GM18499 (cell line): ENCODE data around the gene FGF12.
"Not testable (repeated sequence)": the region's sequence is repeated elsewhere in the genome, so short reads cannot be mapped to it uniquely, and the experiment has no call there.

Source experiments
- ATAC-seq: cut with Tn5 transposase; IDR thresholded peaks from one replicate; pipeline ENCODE4 v1.9.1; 2021; ENCODE audit warnings: moderate number of reproducible peaks; ENCODE audit not compliant: insufficient read depth, unreplicated experiment

The FGF12 gene

GRCh38 chr3:192727032-192727847 is at the start of gene FGF12:
FGF12 (minus strand) TSS chr3:192727541.
- ATAC-seq, result no peak

DNA sequence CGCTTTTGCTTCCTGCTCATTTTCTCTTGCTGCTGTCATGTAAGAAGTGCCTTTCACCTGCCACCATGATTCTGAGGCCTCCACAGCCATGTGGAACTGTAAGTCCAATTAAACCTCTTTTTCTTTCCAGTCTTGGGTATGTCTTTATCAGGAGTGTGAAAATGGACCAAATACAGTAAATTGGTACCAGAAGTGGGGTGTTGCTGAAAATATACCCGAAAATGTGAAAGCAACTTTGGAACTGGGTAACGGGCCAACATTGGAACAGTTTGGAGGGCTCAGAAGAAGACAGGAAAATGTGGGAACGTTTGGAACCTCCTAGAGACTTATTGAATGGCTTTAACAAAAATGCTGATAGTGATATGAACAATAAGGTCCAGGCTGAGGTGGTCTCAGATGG is 47.0 kb upstream of the FGF12 start:
- ATAC-seq, result not testable (repeated sequence)

DNA sequence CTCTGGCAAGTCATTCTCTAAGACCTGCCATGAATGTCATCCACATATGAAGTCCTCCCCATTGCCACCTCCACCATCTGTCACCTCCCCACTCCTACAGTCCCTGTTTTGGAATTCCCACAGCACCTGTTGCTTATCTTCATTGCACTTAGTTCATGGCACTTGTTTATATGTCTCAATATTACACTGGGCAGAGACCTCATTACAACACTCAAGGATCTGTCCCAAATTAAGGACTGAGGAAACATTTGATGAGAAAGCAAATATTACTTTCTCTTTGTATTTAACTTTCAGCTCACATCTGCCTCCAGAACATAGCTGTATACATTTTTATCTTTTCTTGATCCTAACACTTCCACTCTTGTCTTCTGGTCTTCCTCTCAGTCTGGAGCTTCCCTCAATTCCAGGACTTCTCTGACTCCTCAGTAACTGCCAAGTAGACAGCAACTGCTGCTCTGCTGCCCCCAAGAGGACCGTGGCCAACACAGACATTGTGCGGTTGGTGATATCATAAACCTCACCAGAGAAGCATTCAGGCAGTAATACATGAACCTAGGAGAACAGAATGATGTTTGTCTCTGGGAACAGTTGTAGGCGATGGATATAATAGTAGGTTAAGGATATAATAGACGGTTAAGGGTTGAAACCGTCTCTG is 45.0 kb upstream of the FGF12 start:
- no peak for ATAC-seq

DNA sequence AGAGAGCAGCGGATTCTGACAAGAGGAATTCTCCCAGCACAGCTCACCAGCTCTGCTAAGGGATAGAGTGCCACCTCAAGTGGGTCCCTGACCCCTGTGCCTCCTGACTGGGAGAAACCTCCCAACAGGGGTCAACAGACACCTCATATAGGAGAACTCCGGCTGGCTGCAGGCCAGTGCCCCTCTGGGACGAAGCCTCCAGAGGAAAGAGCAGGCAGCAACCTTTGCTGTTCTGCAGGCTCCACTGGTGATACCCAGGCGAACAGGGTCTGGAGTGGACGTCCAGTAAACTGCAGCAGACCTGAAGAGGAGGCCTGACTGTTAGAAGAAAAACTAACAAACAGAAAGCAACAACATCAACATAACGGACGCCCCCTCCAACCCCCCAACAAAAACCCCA is 31.3 kb upstream of the FGF12 start:
- ATAC-seq, result no peak

DNA sequence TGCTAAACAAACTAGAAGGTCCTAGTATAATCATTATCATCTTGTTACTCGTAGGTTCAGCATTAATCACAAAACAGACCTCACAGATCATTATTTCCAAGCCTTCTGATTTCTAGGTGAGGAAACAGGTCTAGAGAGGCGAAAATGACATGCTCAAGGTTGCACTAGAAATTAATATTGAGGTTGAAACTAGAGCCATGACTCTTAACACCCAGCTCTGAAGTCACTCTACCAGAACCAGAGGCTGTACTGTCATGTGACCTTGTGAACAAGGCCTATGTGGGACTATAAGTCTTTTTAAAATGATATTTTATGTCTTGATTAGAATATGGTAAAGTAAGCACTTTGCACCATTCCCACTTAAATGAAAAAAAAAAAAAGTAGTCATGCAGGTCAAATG is 23.8 kb upstream of the FGF12 start:
- no peak for ATAC-seq

DNA sequence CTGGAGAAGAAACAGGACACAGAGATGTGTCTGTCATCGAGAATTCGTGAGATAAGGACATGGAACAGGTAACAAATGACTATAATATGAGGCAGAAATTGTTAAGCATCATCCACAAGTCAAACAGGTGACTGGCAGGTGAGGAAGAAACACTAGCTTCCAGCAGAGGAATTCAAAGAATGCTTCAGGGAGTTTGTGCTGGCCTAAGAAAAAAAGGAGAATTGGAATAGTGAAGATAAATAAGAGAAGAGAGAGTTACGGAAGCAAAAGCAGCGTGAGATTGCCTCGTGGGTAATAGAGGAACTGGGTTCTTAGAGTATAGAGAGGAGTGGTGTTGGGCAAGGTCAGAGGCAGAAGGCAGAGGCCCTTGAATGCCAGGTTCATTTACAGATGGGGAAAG is 22.9 kb upstream of the FGF12 start:
- no peak for ATAC-seq

DNA sequence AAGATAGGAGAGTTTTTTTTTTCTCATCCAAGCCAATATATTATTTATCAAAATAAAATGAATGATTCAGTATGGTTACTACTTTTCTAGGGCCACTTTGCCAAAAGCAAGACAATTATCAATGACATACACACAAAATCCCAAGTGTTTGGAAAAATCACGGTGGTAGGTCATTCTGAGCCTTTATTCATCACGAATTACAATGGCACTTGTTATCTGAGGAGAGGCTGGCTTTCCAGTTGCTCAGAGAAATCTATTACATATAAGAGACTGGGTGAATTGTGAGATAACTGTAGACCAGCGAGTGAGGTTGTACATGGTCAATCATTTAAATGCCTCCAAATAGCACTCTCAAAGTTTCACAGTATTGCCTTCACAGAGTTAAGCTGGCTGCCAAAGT is 20.4 kb upstream of the FGF12 start:
- no peak for ATAC-seq

DNA sequence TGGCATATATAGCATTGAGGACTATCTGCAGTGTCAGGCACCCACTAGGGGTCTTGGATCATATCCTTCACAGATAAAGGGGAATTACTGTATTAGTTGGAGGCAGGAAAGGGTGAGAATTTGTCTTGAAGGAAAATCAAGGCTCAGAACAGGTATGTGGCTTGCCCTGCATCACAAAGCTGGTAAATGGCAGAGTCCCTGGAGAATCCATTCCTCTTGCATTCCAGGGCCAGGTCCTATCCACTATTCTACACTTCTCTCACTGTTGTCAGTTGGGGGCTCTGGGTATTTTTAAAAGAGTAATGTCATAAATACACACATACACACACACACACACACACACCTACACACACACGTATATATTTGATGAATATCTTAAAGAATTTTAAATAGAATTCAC is 19.8 kb upstream of the FGF12 start:
- no peak for ATAC-seq

DNA sequence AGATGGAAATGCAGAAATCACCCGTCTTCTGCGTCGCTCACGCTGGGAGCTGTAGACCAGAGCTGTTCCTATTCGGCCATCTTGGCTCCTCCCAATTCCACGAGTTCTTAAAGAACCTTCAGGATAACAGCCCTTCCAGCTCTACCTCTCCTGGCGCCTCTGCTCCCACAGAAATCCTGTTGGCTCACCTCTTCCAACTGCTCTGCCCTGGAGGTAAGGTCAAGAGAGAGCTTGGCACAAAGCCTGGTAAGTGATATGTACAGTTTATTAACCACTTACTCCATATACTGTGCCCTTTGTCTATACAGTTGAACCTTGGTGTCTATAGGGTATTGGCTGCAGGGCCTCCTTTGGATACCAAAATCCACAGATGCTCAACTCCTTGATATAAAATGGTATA is 17.8 kb upstream of the FGF12 start:
- ATAC-seq, result no peak

DNA sequence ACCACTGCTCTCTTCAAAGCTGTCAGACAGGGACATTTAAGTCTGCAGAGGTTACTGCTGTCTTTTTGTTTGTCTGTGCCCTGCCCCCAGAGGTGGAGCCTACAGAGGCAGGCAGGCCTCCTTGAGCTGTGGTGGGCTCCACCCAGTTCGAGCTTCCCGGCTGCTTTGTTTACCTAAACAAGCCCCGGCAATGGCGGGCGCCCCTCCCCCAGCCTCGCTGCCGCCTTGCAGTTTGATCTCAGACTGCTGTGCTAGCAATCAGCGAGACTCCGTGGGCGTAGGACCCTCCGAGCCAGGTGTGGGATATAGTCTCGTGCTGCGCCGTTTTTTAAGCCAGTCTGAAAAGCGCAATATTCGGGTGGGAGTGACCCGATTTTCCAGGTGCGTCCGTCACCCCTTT is 17.3 kb upstream of the FGF12 start:
- not testable (repeated sequence) for ATAC-seq

GRCh38 chr3:192737506-192737905 is 10.2 kb upstream of the FGF12 start:
- ATAC-seq, result no peak

DNA sequence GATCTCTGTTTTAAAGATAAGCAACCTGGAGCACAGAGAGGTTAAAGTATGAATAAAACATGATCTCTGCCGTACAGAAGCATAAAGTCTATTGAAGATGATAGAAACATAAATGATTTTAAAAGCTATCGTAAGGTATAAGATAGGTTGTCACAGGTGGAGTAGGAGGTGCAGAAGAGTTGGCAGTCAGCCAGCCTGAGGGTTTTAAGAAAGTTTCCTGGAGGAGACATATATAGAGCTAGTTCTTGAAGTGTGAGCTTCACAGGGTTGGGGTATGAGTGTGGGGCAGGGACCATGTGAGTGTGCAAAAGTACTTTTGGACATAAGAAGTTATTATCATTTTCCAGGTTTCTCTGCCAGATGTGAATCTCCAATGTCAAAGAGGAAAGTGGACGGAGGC is 3.9 kb upstream of the FGF12 start:
- ATAC-seq, result no peak

- ATAC-seq, result no peak
Measured at GRCh38 chr3:192726385-192726784, 956 bp downstream of the FGF12 start.

DNA sequence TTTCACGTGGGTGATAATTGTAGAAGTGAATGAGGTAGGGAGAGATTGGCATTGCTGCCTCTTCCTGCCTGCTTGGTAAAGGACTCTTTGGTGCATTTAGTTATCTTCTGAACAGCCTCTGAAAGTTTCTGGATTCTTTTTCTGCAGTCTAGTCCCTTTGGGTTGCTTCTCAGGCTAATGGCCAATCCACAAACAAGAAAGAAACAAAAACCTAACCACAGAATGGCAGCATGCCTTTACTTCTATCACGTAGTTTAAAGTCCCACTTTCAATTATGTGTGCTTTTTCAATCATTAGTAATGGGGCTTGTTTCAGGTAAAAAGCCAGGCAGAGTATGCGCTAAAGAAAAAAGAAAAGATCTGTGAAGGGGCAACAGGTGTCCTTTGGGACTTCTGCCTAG is 7.4 kb downstream of the FGF12 start:
- ATAC-seq, result no peak

DNA sequence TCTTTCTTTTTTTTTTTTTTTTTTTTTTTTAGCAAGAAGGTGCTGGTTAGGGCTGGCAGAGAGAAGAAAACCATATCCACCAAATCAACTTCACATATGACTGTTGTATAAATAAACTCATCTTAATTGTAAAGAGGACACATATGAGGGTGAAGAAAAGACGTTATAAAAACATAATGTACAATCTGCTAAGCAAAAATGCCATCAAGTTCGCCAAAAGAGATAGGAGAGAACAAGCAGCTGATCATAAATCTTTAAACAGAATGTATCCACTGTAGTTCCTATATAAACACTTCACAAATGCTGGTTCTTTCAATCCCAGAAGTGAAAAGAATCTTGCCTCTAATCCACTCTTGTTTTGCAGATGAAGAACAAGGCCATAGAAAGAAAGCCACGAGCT is 9.2 kb downstream of the FGF12 start:
- no peak for ATAC-seq

GRCh38 chr3:192715126-192715525 is 12.2 kb downstream of the FGF12 start:
- ATAC-seq, result no peak

- ATAC-seq, result not testable (repeated sequence)
Measured at GRCh38 chr3:192711126-192711525, 16.2 kb downstream of the FGF12 start.

DNA sequence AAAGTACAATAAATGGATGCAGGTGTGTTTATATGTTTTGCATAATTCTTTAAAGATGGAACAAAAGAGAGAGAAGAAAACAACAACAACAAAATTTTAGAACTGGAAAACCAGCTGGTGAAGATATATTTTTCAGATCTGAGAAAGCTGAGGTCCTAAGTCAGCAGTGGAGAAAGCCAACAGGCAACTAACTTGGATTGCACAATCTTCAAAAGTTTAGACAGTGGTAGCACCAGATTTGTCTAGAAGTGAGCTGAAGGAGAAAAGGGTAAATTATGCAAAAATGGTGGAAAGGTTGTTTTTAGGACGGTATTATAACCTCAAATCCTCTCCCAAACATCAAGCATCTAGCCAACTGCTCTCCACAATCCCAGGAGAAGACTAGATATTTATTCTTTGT is 17.0 kb downstream of the FGF12 start:
- ATAC-seq, result no peak

GRCh38 chr3:192706272-192706671 is 21.1 kb downstream of the FGF12 start:
- no peak for ATAC-seq

DNA sequence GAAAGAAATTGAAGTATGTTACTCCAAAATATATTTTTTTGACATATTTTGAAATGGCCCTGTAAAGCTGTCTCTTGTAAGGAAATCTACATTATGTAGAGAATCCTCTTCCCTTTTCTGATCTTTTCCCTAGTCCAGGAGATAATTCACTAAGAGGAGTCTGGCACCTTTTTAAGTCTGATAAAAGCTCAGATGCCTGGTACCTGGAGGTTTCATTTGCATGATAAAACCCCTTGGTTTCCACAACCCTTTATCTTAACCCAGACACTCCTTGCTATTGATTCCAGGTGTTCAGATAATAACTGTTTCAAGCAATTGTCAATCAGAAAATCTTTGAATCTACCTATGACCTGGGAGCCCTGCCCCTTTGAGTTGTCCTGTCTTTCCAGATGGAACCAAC is 26.5 kb downstream of the FGF12 start:
- no peak for ATAC-seq

- ATAC-seq, result no peak
Measured at GRCh38 chr3:192696943-192697587, 30.3 kb downstream of the FGF12 start.
